ENCODE measurements around the gene NPAS3.

- TF ChIP-seq SP1 (IDR thresholded peaks at IDR 0.05) (no peak), RAD21 (IDR thresholded peaks at IDR 0.05) (no peak), CTCF (IDR thresholded peaks at IDR 0.05; ENCODE audit: low read depth, low read length, missing input control) (no peak), TAF1 (conservative IDR thresholded peaks at IDR 0.05) (no peak), YY1 (IDR thresholded peaks at IDR 0.05) (no peak)
Measured at GRCh38 chr14:33710273-33710672, 771.6 kb downstream of the NPAS3 start.

Measured in liver (tissue), 3 donors.